ENCODE results near the gene SAMD3.
A peak's percentile ranks its signal among the peaks of the same experiment; 100 is the strongest.
"Not testable (repeated sequence)": the region's sequence is repeated elsewhere in the genome, so short reads cannot be mapped to it uniquely, and the experiment has no call there.

SAMD3 gene

DNA sequence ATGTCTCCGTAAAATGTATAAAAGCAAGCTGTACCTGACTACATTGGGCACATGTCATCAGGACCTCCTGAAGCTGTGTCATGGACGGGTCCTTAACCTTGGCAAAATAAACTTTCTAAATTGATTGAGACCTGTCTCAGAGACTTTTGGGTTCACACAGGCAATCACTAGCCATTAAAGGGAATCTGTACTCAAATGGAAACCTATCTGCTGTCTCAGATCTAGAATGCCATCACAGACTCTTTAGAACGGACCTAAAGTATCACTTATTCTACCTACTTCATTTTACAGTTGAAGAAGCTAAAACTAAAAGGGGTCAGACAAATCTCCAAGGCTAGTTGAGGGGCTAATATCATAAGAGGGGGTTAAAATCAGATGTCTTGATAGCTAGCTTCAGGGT, 11.1 kb downstream of the SAMD3 start:
- no peak for DNase-seq (ENCODE audit: low read depth)

DNA sequence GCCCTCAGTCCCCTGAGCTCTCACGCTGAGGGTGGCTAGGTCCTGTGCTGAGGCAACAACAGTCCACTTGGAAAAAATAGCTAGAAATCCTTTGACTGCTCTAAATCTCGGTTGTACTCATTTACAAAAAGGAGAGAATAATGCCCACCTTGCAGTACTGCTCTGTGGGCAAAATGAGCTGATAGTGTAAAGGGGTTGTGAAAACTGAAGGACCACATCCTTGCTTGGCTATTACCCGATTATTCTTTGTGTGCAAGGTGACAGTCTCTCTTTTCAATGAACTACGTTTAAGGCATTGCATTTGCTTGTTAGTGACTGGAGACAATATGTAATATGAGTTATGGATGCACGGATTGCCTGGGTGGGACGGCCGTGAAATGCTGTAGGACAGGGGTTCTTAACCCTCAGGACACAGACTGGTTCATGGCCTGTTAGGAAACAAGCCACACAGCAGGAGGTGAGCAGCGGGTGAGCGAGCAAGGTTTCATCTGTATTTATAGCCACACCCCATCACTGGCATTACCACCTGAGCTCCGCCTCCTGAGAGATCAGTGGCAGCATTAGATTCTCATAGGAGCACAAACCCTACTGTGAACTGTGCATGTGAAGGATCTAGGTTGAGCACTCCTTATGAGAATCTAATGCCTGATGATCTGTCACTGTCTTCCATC, 14.6 kb downstream of the SAMD3 start:
- no peak for DNase-seq (ENCODE audit: low read depth)

DNA sequence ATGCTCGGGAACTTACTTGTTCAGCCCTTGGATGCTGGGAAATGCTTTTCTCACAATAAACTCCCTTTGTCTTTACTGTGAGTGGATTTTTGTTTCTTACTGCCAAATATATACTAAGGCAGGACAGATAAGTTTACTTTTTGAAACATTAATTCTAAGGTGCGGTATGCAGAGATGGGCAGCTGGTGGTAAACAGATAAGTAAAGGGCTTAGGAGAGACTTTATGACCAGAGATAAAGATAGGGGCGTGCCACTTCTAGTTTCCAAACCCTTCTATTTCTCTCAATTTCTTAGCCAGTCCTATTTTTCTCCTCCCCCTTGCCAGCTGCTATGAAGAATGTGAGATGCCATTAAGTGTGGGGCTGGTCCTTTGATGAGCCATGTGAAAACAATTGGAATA, 16.3 kb downstream of the SAMD3 start:
- DNase-seq (ENCODE audit: low read depth): no peak

DNA sequence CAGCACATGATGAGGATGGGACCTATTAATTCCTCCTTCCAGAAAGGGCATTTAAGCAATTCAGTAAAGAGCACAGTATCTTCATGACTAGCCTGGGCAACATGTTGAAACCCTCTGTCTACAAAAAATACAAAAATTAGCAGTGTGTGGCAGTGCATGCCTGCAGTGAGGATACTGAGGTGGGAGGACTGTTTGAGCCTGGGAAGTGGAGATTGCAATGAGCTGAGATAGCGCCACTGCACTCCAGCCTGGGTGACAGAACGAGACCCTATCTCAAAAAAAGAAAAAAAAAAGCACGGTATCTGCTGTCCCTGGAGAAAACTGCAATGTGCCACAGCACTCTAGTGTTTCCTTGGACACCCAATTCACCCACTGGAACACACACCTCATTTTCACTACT, 18.4 kb downstream of the SAMD3 start:
- no peak for DNase-seq (ENCODE audit: low read depth)

DNA sequence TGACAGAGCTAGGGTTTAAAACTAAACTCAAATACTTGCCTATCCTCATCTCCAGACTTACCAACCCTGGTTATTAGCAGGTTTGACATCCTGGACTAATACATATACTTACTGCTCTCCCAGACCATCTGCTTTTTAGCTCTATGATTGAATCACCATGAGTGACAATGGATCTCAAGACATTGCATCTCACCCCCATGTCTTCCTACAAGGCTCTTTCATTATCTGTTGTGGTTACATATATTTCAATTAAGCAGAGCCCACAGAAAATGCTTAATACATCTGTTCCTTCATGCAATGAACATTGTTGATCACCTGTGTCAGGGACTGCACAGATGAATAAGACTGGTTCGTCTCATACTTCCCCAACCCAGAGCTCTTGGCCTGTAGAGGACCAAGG, 19.4 kb downstream of the SAMD3 start:
- no peak for DNase-seq (ENCODE audit: low read depth)

DNA sequence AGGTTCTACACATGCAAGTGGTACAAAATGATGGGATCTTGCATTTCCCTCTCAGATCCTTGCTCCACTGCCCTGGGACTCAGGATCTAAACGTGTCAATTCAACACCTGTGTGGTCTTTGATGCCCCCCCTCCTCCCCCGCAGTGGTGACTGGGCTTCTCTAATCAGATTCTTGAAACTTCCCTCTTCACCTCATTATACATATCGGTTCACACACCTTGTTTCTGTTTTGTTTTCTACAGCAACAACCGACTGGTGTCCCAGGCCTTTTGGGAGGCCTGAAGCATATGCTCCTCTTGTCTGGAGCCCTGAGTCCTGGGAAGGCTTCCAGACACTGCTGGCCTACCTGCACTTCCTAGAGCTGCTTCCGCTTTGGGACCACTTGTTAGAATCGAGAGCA, 20.0 kb downstream of the SAMD3 start:
- DNase-seq (ENCODE audit: low read depth): peak; percentile 19

DNA sequence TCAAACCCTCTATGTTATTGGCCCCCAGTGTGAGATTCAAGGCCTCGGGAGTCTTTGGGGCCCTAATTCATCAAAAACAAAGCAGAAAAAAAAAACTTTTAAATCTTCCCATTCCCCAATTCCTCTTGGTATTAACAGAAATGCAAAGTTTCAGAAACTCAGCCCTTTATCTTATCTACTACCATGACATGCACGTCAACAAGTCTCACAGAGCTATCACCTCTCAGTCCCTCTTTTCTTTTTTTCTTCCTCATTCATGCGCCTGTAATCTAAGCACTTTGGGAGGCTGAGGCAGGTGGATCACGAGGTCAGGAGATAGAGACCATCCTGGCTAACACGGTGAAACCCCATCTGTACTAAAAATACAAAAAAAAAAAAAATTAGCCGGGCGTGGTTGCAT, 22.7 kb downstream of the SAMD3 start:
- DNase-seq (ENCODE audit: low read depth): no peak

DNA sequence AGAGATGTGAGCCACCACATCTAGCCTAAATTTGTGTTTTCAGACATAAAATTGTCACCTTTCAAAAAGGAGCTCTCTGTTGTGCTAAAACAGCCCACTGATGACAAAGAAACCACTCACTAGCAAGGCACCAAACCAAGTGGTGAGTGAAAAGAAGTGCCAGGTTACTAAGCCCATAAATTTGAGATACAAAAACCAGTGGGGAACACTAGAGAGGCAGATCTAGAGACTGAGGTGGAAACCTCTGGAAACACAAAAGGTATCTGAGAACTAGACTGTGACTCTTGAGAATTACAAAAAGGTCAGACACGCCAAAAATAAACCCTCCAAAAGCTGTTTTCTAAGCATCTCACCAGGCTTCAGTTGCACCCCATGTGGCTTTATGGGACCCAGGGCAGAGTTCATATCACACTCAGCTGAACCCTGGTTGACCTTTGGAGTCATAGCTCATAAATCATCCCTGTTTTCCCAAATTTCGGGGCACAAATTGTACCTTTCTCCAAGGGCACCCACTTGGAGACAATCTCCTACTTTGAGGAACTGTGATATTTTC, 24.2 kb downstream of the SAMD3 start:
- DNase-seq (ENCODE audit: low read depth): no peak

DNA sequence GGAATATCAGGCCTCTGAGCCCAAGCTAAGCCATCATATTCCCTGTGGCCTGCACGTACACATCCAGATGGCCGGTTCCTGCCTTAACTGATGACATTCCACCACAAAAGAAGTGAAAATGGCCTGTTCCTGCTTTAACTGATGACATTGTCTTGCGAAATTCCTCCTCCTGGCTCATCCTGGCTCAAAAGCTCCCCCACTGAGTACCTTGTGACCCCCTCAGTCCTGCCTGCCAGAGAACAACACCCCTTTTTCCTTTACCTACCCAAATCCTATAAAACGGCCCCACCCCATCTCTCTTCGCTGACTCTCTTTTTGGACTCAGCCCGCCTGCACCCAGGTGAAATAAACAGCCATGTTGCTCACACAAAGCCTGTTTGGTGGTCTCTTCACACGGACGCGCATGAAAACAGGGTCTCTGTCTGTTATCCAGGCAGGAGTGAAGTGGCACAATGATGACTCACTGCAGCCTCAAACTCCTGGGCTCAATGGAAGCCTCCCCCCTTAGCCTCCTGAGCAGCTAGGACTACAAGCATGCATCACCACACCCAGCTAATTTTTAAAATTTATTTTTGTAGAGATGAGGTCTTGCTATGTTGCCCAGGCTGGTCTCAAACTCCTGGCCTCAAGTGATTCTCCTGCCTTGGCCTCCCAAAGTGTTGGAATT, 24.8 kb downstream of the SAMD3 start:
- not testable (repeated sequence) for DNase-seq (ENCODE audit: low read depth)

DNA sequence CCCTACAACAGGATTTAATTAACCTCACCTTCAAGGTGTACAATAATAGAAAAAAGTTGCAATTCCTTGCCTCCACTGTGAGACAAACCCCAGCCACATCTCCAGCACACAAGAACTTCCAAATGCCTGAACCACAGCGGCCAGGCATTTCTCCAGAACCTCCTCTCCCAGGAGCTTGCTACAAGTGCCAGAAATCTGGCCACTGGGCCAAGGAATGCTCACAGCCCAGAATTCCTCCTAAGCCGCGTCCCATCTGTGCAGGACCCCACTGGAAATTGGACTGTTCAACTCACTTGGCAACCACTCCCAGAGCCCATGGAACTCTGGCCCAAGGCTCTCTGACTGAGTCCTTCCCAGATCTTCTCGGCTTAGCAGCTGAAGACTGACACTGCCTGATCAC, 28.3 kb downstream of the SAMD3 start:
- DNase-seq (ENCODE audit: low read depth): not testable (repeated sequence)

DNA sequence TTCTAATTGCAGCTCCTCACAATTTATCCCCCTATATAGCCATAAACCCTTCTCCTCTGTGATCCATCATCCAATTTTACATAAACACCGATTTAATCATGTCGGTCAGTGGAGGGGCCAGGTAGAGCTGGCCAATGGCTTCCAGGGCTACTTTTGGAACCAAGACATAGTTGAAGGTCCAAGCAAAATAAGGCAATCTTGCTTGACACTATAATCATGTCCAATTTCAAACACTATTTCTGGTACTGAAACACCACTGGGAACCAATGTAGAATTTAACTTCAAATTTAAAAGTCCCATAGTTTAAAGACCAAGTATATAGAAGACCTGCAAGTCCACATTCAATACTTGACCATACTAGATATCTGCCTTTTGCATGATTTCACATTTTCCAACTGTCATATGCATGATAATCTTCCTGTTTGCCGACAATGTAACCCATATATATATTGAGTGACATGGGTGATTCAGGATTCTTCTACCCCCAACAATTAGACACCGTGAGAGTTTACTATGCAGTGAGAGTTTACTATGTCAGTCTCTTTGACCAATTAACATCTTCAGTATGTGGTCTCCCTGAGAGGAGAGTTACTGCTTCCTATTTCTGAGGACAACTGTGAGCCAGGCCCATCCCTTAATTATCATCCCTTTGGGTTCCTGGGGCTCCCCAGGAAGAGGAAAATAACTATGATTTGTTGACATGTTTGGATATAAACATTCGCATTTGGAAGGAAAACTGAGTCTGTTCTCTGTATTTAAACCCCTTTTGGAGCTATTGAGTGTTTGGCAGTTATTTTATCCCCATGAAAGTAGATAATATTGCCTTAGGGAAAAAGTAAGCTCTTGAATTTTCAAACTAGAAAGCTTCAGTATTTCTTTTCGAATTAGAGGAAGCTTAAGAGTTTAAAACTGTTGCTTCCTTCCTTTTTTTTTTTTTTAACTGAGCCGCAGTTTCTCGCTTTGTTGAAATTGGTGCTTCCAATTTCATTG, 31.8 kb downstream of the SAMD3 start:
- DNase-seq (ENCODE audit: low read depth): no peak

DNA sequence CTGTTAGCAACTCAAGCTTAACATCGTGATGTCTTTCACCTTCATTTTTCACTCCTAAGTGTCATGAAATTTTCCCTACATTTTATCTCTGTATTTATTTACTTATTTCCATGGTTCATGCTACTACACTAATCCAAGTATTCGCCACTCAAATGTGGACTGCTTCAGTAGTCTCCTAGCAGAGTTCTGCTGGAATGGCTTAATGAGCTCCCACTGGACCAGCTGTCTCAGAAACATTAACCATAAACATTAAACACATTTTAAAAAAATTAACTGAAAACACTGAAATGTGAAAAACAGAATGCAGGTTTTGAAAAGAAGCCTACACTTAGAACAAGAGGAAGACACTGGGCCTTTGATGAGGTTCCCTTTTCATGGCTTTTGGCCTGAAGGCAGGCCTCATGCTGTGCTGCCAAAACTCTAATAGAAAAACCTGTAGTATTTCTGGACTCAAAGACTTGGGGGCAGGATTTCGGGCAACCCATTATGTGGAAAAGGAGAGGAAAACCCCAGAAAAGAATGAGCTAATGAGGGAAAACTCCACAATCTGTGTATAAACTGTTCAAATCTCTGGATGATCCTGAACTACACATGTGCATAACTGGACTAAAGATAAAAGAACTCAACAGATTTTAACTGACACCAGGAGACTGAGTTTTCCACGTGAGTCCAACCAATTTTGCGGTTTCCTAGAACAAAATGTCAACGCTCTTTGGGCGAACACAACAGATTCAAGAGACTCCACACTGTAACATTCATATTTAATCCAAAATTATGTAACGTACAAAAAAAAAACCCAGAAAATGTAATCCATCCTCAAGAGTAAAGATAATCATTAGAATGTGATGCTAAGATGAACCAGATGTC, 33.0 kb downstream of the SAMD3 start:
- DNase-seq (ENCODE audit: low read depth): no peak

DNA sequence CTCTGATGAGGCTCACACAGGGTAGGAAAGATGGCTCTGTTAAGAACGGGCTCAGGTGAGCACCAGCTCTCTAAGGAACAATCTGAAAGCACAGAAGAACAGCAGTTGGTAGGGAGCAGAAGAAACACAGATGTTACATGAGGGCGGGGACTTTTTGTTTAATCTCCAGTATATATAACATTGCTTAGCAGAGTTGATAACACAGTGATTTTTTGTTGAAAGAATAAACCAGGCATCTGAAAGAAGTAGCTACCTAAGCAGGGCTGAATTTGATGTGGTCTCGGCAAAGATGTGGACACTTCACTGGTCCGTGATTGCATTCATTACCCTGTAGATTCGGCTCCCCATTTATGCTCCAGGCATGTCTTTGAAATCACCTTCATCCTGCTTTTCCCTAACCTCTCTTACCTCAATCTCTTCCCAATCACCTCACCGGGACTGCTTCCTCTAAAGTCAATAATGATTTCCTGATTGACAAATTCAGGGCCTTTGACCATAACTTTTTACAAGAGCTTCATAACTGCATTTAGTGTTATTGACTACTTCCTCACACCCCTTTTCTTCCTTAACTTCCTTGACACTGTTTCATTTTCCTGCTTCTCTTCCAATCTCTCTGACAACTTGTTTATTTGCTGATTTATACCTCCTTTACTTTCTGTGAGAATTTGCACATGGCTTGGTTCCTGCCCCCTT, 34.4 kb downstream of the SAMD3 start:
- no peak for DNase-seq (ENCODE audit: low read depth)

DNA sequence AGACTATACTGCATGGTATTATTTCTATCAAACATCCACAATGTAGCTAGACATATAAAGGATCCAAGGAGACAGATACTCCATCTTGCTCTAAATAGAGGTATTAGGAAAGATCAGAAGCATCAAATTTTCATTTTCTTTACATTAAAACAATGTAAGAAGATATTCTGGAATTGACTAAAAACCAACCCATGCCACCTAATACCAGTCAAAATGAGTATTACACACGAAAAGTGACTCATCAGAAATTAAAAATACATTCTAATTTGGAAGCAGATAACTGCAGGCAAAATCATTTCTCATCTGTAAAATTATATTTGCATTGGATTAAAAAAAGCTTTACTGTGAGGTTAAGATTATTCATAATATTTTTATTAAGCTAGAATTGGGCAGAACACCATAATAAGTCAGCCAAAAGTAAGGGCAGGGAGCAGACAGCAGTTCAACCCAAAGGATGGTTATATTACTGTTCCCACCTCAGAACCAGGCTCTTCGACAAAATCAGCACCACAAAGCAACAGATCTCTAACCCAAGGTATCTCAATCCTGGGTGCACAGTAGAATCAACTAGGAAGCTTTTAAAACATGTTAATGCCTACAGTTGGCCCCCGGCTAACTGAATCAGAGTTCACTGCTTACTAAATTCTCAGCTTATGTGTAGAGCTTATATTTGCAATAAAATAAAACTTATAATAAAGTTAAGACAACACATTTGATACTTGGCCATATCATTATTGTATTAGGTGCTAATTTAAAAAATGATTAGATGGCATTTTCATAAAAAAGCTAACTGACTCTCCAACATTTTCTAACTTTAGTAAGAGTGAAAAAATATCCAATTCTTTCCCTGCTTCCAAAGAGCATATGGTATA, 35.2 kb downstream of the SAMD3 start:
- no peak for DNase-seq (ENCODE audit: low read depth)

DNA sequence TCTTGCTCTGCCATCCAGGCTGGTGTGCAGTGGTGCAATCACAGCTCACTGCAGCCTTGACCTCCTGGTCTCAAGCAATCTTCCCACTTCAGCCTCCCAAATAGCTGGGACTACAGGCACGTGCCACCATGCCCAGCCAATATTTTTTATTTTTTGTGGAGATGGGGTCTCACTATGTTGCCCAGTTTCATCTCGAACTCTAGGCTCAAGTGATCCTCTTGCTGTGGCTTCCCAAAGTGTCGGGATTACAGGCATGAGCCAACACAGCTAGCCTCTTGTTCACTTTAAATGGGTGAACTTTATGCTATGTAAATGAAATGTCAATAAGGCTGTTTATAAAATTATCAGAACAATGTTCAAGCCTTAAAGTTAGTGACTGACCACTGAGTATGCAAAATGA, 37.1 kb downstream of the SAMD3 start:
- DNase-seq (ENCODE audit: low read depth): no peak

DNA sequence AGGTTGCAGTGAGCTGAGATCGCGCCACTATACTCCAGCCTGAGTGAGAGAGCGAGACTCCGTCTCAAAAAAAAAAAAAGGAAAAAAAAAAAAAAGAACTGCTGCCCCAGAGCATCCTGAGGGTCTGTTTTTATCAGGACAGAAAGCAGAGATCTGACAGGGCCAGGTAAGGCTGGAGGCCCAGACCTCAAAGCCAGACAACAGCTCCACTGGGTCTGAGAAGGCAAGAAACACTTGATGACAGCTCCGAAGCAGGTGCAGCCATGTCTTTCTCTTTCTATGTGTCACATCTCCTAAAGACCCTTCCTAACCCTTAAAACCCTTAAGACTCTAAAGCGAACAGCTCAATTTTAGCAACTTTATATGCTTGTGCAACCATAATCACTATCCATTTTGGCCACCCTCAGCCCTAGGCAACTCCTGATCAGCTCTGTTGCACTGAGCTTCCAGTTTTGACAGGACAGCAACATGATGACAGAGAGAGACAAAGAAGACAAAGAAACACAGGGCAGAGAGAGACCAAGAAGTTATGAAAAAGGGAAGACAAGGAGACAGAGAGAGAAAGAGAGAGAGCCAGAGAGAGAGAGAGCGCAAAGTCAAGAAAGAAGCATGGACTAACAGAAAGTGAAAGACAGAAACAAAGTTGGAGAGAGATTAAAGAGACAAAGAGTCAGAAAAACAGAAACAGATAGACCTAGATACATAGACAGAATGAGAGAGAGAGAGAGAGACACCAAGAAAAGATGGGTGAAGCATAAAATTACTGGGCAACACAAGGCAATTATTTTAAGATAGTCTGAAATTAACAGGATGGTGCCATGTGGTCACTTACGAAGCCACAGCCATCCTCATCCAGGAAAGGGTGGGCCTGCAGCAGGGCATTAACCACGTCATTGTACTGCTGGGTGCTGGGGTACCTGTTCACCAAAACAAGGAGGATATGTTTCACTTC, 39.2 kb downstream of the SAMD3 start:
- no peak for DNase-seq (ENCODE audit: low read depth)

DNA sequence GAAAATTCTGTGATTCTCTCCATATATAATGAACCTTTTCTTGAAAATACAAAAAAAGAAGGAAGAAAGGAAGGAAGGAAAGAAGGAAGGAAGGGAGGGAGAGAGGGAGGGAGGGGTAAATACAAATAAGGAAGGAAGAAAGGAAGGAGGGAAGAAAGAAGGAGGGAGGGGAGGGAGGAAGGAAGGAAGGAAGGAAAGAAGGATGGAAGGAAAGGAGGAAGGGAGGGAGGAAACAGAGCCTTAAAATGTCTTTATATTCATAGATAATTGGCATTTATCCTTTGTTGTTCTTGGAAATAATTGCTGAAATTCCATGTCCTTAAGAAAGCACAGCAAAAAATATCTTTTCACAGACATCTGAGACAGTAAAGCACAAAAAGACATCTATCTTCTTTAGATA, 40.3 kb downstream of the SAMD3 start:
- no peak for DNase-seq (ENCODE audit: low read depth)

DNA sequence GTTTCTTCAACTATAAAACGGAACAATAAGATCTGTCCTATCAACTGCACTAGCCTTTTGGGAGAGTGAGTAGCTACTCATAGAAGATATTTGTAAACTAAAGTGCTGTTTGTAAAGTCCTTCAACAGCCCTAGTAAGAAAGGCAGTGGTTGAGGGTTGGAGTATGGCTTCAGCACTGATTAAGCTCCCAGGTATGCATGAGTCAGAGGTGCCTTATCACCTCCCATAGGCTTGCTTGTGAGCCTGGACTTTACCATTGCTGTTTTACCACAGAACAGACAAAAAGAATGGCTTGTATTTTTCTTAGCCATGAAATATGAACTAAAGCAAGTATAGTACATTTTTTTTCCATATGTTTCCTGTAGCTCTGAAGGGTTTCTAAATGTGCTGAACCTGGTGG, 44.1 kb downstream of the SAMD3 start:
- no peak for DNase-seq (ENCODE audit: low read depth)

DNA sequence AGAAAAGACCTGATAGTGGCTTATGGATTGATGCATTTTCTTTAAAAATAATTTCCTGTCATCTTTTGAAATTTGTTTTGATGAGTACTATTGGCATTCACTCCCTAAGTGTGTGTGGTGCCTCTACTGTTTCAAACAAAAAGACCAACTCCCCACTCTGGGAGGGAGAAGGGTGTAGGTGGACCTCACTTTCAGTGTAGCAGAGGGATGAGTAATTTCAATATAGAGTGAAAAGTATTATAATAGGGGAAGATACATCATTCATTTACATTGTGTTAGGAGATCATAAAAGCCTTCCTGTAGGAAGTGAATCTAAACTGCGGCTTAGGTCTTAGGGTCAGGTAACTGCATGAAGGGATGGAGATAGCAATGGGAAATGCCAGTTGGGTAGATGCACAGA, 46.4 kb downstream of the SAMD3 start:
- DNase-seq (ENCODE audit: low read depth): no peak
